B cell (primary cell): ENCODE measurements around the gene C1orf56.

Source experiments
- EZH2 ChIP-seq: IDR thresholded peaks from 2 replicates; pipeline ENCODE4 v1.6.1; 2012; ENCODE audit warnings: borderline replicate concordance, low read depth, mild to moderate bottlenecking, moderate library complexity, low read length; ENCODE audit not compliant: insufficient read depth, poor library complexity, severe bottlenecking
- TF ChIP-seq, protein P1 (sequence below): fragments of 200-600 bp; IDR thresholded peaks from one replicate; pipeline ENCODE4 v1.8.0; 2022; ENCODE audit warnings: antibody characterized with exemption, mild to moderate bottlenecking

DNA sequence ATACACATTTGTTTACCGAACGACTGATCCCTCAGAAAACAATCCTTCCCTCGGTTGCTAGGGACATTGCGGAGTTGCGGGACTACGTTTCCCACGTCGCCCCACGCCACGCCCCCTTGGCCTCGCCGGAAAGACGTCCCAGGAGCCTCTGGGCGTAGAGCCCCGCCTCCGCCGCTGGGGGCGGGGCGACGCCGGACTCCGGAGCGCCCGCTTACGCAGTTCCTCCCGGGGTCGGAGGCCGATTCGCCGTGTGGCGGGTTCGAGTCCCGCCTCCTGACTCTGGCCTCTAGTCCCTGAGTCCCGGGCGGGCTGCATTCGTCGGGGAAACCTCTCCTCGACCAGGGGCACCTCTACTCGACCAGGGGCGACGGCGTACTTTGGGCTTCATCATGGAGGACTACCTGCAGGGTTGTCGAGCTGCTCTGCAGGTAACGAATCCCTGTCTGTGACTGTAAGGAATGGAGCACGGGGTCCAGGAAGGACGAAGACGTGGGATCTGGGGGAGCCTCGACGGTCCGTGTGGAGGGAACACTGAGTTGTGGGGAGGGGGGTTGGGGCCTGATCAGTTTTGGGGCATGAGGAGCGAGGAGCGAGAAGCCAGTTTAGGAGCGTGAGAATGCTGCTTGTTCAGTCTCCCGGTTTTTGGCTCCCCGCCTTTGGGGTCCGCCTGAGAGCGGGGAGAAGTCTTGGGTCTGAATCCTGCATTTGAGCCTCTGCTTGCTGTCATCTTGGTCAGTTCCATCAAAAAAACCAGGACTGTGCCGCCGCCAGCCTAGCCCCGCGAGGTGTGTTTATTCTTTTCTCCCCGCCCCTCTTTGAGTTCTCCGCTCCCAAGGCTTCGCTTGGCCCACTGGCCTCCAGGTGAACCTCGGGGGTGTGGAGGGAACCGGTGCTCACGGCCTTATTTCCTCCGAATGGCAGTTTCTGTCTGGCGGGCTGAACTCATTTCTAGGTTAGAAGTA is 39.0 kb upstream of the C1orf56 start, which contains the start of gene PRUNE1:
- TF ChIP-seq, protein P1, sequence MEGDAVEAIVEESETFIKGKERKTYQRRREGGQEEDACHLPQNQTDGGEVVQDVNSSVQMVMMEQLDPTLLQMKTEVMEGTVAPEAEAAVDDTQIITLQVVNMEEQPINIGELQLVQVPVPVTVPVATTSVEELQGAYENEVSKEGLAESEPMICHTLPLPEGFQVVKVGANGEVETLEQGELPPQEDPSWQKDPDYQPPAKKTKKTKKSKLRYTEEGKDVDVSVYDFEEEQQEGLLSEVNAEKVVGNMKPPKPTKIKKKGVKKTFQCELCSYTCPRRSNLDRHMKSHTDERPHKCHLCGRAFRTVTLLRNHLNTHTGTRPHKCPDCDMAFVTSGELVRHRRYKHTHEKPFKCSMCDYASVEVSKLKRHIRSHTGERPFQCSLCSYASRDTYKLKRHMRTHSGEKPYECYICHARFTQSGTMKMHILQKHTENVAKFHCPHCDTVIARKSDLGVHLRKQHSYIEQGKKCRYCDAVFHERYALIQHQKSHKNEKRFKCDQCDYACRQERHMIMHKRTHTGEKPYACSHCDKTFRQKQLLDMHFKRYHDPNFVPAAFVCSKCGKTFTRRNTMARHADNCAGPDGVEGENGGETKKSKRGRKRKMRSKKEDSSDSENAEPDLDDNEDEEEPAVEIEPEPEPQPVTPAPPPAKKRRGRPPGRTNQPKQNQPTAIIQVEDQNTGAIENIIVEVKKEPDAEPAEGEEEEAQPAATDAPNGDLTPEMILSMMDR: no peak
- no peak for TF ChIP-seq EZH2
